ENCODE measurements around the gene XIRP2.

- no peak for TF ChIP-seq CTCF (IDR thresholded peaks at IDR 0.05)
- no peak for TF ChIP-seq ZFX (IDR thresholded peaks at IDR 0.05; ENCODE audit: borderline replicate concordance)
These were observed 3.4 kb downstream of the XIRP2 start for GRCh38 chr2:166891727-166892126.
